GM21786 (cell line): ENCODE results near the gene CDC14A.

ENCODE experiments used
- ATAC-seq: cut with Tn5 transposase; IDR thresholded peaks from one replicate; pipeline ENCODE4 v1.9.1; 2021; ENCODE audit not compliant: unreplicated experiment

CDC14A gene

DNA sequence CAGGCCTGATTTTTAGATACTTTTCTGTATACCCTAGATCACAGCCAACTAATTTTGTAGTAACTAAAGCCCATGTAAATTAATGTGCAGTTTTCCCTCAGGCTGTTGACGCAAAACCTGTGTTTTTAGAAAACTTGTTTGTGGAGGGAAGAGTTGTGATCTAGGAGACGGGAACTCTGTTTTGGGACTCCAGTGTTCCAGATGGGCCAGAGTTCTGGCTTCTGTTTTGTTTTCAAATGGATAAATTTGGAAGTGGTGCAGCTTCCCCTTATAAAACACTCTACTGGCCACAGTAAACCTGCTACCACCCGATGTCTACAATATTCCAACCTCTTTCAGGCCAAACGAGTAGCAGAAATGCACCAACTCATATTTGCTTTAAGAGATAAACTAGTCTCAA lies 172.0 kb downstream of the CDC14A start:
- no peak for ATAC-seq

- ATAC-seq: no peak
Observed at GRCh38 chr1:100526894-100527293, 174.6 kb downstream of the CDC14A start.

GRCh38 chr1:100528871-100529270 lies 176.6 kb downstream of the CDC14A start:
- ATAC-seq: no peak

DNA sequence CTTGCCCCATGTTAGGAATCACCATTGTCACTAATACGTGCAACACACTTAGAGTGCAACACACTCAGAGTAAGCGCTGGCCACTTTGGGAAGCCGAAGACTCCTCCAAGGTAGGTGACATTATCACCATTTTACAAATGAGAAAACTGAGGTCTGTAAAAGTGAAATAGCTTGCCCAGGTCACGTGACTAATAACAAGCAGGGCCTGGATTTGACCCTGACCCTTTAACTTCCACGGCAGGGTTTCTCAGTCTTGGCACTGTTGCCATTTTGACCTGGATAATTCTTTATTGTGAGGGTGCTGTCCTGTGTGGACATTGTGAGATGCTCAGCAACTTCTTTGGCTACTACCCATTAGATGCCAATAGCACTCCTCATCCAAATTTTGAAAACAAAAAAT lies 177.8 kb downstream of the CDC14A start:
- no peak for ATAC-seq

DNA sequence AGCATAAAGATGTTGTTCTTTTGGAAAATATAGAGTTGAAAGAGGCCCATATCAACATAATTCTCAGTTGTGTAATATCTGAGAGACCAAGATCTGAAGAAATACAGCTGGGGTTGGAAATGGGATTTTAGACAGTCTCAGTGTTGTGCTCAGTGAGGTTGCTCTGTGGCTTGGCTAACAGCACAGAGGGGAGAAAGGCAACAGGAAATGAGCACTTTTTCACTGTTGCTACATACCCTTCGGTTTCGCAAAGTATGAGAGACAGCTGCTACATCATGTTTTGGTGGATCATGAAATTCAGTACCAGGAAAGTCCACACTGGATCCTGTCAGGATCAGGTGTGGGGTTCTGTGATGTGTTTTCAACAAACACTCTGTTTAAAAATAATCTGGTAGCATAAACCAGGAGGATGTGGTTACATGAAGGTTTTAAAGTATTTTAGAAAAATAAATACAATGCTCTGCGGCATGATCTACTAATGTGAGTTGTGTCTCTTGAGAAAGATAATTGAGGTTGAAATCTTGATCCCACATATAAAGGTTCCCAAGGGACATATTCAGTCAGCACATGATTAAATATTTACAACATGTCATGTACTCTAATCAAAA lies 178.7 kb downstream of the CDC14A start:
- peak; percentile 93 for ATAC-seq

- ATAC-seq: no peak
Observed at GRCh38 chr1:100532645-100533044, 180.3 kb downstream of the CDC14A start.

DNA sequence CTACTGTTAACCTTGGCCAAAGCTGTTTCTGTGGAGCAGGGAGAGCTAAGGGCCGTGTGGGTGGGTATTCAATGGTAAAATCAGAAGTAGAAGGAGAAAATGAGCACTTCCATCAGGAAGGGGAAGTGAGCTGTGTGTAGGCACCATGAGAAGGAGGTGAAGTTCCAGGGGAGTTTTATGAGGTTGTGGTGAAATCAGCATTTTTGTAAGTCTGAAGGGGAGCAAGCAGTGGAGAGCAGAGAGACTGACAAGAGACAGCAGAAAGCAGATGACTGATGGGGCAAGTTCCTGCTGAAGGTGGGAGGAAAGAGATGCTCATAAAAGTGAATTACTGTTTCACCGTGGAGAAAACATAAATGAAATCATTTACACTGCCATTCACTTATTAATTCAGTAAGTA lies 183.0 kb downstream of the CDC14A start:
- ATAC-seq: no peak

GRCh38 chr1:100536031-100536430 lies 183.7 kb downstream of the CDC14A start:
- ATAC-seq: peak; percentile 89

- ATAC-seq: no peak
Observed at GRCh38 chr1:100538913-100539835, 186.9 kb downstream of the CDC14A start.

GRCh38 chr1:100539836-100540536 lies 187.7 kb downstream of the CDC14A start:
- no peak for ATAC-seq

DNA sequence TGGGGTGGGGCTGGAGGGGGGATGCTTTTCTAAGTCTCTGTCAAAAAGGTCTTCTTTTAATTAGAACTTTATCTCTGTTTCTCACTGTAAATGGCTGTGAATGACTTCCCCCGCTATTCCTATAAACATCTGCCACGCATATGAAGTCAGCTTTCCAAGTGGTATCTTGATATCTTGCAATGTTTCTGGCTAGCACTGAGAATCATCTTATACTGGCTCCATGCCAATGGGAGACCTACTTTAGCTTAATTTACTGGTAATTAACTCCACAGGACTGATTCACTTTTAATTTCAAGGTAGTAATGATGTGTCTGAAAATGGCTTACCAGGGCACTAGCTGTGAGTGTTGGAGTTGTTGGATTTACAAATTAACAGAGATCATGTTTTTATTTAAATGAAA lies 190.0 kb downstream of the CDC14A start:
- no peak for ATAC-seq

- ATAC-seq: peak; percentile 57
Observed at GRCh38 chr1:100543640-100544039, 191.3 kb downstream of the CDC14A start.

DNA sequence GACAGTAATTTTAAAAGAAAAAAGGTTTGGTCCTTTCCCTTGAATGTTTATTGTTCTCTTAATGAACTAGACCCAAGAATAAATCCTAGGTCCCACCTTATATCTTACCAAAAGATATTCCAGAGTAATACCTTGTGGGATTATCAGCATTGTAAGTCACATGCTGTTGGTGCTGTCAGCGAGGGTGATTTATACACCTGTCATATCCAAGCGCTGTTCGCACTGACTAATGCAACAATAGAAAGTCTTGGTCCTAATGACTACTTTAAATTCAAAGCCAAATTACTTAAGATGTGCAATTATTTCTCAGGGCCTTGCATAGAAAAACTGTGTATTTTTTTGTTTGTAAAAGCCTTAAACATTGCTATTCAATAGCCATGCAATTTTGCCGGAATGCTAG lies 192.5 kb downstream of the CDC14A start:
- no peak for ATAC-seq

DNA sequence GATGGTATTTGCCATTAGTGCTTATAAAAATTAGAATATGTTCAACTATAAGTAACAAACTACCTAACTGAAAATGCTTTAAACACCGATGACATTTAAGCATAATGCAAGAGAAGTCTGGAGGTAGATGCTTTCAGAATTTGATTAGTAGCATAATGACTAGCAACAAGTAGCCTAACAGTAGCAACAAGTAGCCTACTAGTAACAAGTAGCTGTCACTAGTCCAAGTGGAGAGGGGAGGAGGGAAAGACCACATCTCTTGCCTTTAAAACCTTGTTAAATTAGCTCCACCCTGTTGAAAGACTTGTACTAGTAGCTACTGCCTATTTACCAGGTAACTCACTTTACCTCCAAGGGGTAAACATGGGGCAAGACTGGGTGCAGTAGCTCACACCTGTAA lies 193.5 kb downstream of the CDC14A start:
- no peak for ATAC-seq

GRCh38 chr1:100552031-100552430 lies 199.7 kb downstream of the CDC14A start:
- no peak for ATAC-seq

GRCh38 chr1:100552922-100553321 lies 200.6 kb downstream of the CDC14A start:
- no peak for ATAC-seq

- ATAC-seq: no peak
Observed at GRCh38 chr1:100556181-100556580, 203.9 kb downstream of the CDC14A start.

DNA sequence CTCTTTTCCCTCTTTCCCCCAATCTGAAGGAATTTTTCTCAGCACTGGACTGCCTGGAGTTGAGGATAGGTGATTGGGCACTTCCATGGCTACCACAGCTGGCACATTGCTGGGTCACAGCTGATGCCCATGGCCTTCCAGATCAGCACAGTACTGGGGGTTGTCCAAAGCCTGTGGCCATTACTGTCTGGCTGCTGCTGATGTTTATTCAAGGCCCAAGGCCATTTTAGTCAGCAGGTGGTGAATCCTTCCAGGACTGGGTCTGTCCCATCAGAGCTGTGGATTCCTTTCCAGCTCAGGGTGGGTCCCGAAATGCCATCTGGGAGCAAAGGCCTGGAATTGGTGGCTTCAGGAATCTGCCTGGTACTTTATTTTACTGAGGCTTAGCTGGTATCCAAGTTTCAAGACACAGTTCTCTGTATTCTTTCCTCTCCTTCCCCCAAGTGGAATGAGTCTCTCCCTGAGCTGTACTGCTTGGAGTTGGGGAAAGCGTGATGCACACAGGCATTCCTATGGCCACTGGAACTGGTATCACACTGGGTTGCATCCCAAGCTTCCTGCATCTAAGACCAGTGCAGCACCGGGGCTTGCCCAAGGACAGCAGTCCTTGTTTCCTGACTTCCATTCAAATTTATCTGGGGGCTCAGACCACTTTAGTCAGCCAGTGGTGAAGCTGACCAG lies 204.8 kb downstream of the CDC14A start:
- ATAC-seq: no peak

DNA sequence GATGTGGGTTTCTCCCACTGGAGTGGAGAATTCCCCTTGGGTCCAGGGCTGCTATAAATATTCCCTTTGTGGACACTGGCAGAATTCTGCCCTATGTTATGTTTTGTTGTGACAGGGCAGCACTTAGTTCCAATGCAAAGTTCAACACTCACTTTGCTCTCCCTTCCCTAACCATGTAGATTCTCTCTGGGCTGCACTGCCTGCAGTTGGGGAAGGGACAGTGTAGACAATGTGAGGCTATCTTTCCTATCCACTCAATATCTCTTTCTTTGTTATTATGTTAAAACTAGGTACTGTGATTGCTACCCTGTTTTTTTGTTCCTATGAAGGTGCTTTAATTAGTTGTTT lies 205.3 kb downstream of the CDC14A start:
- no peak for ATAC-seq

GRCh38 chr1:100565533-100565932 lies 213.2 kb downstream of the CDC14A start:
- no peak for ATAC-seq

GRCh38 chr1:100565937-100566699 lies 213.8 kb downstream of the CDC14A start:
- ATAC-seq: no peak
